Activated CD8-positive, alpha-beta T cell treated with anti-CD3 and anti-CD28 coated beads for 36 hours (primary cell): ENCODE results near the gene ZBTB21. TPM values are rescaled to one million over a fixed set of nuclear protein-coding genes. Genes with fewer than 3 reads are reported as not detected.

Source experiments
- ATAC-seq: fragments of 200-7000 bp; cut with Tn5 transposase; one replicate; pipeline ENCODE4 v1.10.0; 2021; ENCODE audit warnings: mild to moderate bottlenecking, moderate library complexity
- CTCF ChIA-PET: fragments of 350-600 bp; sonication (Branson Sonifier 250); formaldehyde crosslinking; loops from one replicate; lab custom pipeline; 2021; ENCODE audit warnings: antibody characterized with exemption; lab: Charles Lee
- POLR2A ChIA-PET: fragments of 350-600 bp; sonication (Branson Sonifier 250); formaldehyde crosslinking; loops from one replicate; lab custom pipeline; 2021; ENCODE audit warnings: antibody characterized with exemption; lab: Charles Lee
- DNase-seq: peaks from one replicate; pipeline ENCODE4 v3.0.0-alpha.2; 2020
- H3K27ac Mint-ChIP-seq: one replicate; pipeline ENCODE4 v1.8.0; 2021; ENCODE audit warnings: mild to moderate bottlenecking, mixed read lengths
- H3K27me3 Mint-ChIP-seq: one replicate; pipeline ENCODE4 v1.8.0; 2021; ENCODE audit warnings: mixed read lengths
- H3K36me3 Mint-ChIP-seq: one replicate; pipeline ENCODE4 v1.8.0; 2021; ENCODE audit warnings: low read depth, mixed read lengths
- H3K4me1 Mint-ChIP-seq: one replicate; pipeline ENCODE4 v1.8.0; 2021; ENCODE audit warnings: low read depth, mixed read lengths
- H3K4me3 Mint-ChIP-seq: one replicate; pipeline ENCODE4 v1.8.0; 2021; ENCODE audit warnings: mild to moderate bottlenecking, moderate library complexity, mixed read lengths
- H3K9me3 Mint-ChIP-seq: one replicate; pipeline ENCODE4 v1.8.0; 2021; ENCODE audit warnings: mixed read lengths
- intact Hi-C: fragments of 100-400 bp; cut with micrococcal nuclease; formaldehyde crosslinking; loops from one replicate; pipeline ENCODE4 v1.10.0; 2022
- total RNA-seq, 2 experiments: library from RNA; stranded (reverse); gene quantifications; one replicate each; pipeline ENCODE4 v1.2.3, GENCODE V29; 2021
- TF ChIP-seq, protein P1 (sequence below): fragments of 200-600 bp; IDR thresholded peaks from one replicate; pipeline ENCODE4 v1.8.0; 2022; ENCODE audit warnings: antibody characterized with exemption, mild to moderate bottlenecking

ZBTB21 gene
- total RNA-seq, 2 experiments from 2014 or later, result 29.6 to 29.7 TPM

- POLR2A ChIA-PET, result interaction anchor here (0.7 kb wide), 1 partner anchor 117 kb away, joined by 3 read pairs; no protein-coding TSS in a partner anchor
- no peak overlapping the region for H3K4me3 Mint-ChIP-seq
- H3K27me3 Mint-ChIP-seq, result peaks cover 19% of the 10 kb centered on the region
- intact Hi-C loops, result no loop called here
- TF ChIP-seq, protein P1, sequence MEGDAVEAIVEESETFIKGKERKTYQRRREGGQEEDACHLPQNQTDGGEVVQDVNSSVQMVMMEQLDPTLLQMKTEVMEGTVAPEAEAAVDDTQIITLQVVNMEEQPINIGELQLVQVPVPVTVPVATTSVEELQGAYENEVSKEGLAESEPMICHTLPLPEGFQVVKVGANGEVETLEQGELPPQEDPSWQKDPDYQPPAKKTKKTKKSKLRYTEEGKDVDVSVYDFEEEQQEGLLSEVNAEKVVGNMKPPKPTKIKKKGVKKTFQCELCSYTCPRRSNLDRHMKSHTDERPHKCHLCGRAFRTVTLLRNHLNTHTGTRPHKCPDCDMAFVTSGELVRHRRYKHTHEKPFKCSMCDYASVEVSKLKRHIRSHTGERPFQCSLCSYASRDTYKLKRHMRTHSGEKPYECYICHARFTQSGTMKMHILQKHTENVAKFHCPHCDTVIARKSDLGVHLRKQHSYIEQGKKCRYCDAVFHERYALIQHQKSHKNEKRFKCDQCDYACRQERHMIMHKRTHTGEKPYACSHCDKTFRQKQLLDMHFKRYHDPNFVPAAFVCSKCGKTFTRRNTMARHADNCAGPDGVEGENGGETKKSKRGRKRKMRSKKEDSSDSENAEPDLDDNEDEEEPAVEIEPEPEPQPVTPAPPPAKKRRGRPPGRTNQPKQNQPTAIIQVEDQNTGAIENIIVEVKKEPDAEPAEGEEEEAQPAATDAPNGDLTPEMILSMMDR, result no peak
- H3K4me1 Mint-ChIP-seq, result peaks cover 11% of the 10 kb centered on the region
- no peak overlapping the region for H3K27ac Mint-ChIP-seq
- no peaks in the 10 kb centered on the region for H3K36me3 Mint-ChIP-seq
- DNase-seq (no peak), ATAC-seq (no peak)
- no peaks in the 10 kb centered on the region for H3K9me3 Mint-ChIP-seq
- CTCF ChIA-PET, result interaction anchor here (1.1 to 1.2 kb wide), 2 partner anchors 149 to 150 kb away, joined by 3 to 4 read pairs; no protein-coding TSS in a partner anchor
Measured at GRCh38 chr21:41957991-41958766, 52.0 kb downstream of the ZBTB21 start.

GRCh38 chr21:41956926-41957729 lies 53.0 kb downstream of the ZBTB21 start:
- peak; percentile 22 for ATAC-seq
- intact Hi-C loops, result no loop called here
- CTCF ChIA-PET, result interaction anchor here (0.8 to 1.2 kb wide), 3 partner anchors 150 to 161 kb away, joined by 3 to 4 read pairs (median 3); no protein-coding TSS in a partner anchor

GRCh38 chr21:41955516-41955915 lies 54.6 kb downstream of the ZBTB21 start:
- no peak overlapping the region for H3K4me3 Mint-ChIP-seq
- DNase-seq (no peak), ATAC-seq (no peak)
- intact Hi-C loops, result no loop called here
- POLR2A ChIA-PET, result no interaction called here
- no peaks in the 10 kb centered on the region for H3K36me3 Mint-ChIP-seq
- CTCF ChIA-PET, result no interaction called here
- peaks cover 20% of the 10 kb centered on the region for H3K27me3 Mint-ChIP-seq
- peaks cover 11% of the 10 kb centered on the region for H3K4me1 Mint-ChIP-seq
- no peak overlapping the region for H3K27ac Mint-ChIP-seq
- H3K9me3 Mint-ChIP-seq, result no peaks in the 10 kb centered on the region
- TF ChIP-seq, protein P1, result no peak

More at GRCh38 chr21:41956926-41957729, 53.0 kb downstream of the ZBTB21 start:
- Mint-ChIP-seq H3K4me3 (no peak overlapping the region), H3K9me3 (no peaks in the 10 kb centered on the region), H3K36me3 (no peaks in the 10 kb centered on the region), H3K27ac (no peak overlapping the region), H3K4me1 (peaks cover 11% of the 10 kb centered on the region), H3K27me3 (peaks cover 19% of the 10 kb centered on the region)
- DNase-seq, result no peak
- TF ChIP-seq, protein P1, result no peak
- POLR2A ChIA-PET, result interaction anchor here (0.7 kb wide), 1 partner anchor 116 kb away, joined by 3 read pairs; no protein-coding TSS in a partner anchor

DNA sequence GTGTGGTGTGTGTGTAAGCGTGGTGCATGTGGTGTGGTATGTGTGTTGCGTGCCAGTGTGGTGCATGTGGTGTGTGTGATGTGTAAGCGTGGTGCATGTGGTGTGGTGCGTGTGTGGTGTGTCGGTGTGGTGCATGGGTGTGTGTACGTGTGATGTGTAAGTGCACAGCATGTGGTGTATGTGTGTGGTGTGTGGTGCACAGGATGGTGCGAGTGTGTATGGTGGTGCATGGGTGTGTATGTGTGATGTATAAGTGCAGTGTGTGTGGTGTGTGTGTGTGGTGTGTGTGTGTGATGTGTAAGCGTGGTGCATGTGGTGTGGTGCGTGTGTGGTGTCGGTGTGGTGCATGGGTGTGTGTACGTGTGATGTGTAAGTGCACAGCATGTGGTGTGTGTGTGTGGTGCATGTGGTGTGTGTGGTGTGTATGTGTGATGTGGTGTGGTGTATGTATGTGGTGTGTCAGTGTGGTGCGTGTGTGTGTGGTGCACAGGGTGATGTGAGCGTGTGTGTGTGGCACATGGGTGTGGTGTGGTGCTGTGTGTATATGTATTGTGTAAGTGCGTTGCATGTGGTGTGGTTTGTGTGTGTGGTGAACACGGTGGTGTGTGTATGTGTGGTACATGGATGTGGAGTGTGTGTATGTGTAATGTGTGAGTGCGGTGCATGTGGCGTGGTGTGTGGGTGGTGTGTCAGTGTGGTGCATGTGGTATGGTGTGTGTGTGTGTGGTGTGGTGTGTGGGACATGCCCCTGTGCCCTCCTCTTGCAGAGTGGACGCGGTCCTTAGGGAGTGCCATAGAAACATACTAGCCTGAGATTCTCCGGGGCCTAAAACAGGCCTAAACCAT lies 55.3 kb downstream of the ZBTB21 start:
- Mint-ChIP-seq H3K27me3 (peaks cover 18% of the 10 kb centered on the region), H3K36me3 (no peaks in the 10 kb centered on the region), H3K4me3 (peak overlapping the region; percentile 40), H3K4me1 (peaks cover 11% of the 10 kb centered on the region), H3K9me3 (no peaks in the 10 kb centered on the region), H3K27ac (no peak overlapping the region)
- DNase-seq (no peak), ATAC-seq (no peak)
- TF ChIP-seq, protein P1, result no peak
- CTCF ChIA-PET, result no interaction called here
- intact Hi-C loops, result no loop called here
- POLR2A ChIA-PET, result no interaction called here
